NK-92 treated with Interleukin-12 subunit alpha and Interleukin-12 subunit beta, amount 100 ng/mL, for 24 hours (cell line): Measurements from ENCODE around the gene MSL3B.

Experiments
- DNase-seq: peaks from one replicate; lab custom pipeline; 2025; lab: John Stamatoyannopoulos, UW

Gene MSL3B

GRCh38 chr2:233853353-233853752 lies 14.8 kb downstream of the MSL3B start:
- no peak for DNase-seq

- no peak for DNase-seq
These were observed 16.1 kb downstream of the MSL3B start for GRCh38 chr2:233852056-233852455.

- DNase-seq, result no peak
These were observed 17.0 kb downstream of the MSL3B start for GRCh38 chr2:233851169-233851568.

GRCh38 chr2:233850745-233851144 lies 17.4 kb downstream of the MSL3B start:
- DNase-seq, result no peak

- no peak for DNase-seq
These were observed 18.4 kb downstream of the MSL3B start for GRCh38 chr2:233849607-233850271.

GRCh38 chr2:233848276-233848675 lies 19.9 kb downstream of the MSL3B start:
- no peak for DNase-seq

- no peak for DNase-seq
These were observed 20.8 kb downstream of the MSL3B start for GRCh38 chr2:233847248-233847898.

GRCh38 chr2:233846387-233847247 lies 21.6 kb downstream of the MSL3B start:
- no peak for DNase-seq

GRCh38 chr2:233845301-233846060 lies 22.7 kb downstream of the MSL3B start:
- DNase-seq, result no peak

GRCh38 chr2:233844836-233845235 lies 23.4 kb downstream of the MSL3B start:
- DNase-seq, result no peak

GRCh38 chr2:233844064-233844807 lies 23.9 kb downstream of the MSL3B start:
- DNase-seq, result no peak

- DNase-seq, result no peak
These were observed 27.0 kb downstream of the MSL3B start for GRCh38 chr2:233841183-233841582.

GRCh38 chr2:233840520-233840919 lies 27.7 kb downstream of the MSL3B start:
- no peak for DNase-seq

- DNase-seq, result no peak
These were observed 28.8 kb downstream of the MSL3B start for GRCh38 chr2:233839447-233839820.

- DNase-seq, result no peak
These were observed 29.3 kb downstream of the MSL3B start for GRCh38 chr2:233838726-233839446.

GRCh38 chr2:233838251-233838650 lies 29.9 kb downstream of the MSL3B start:
- no peak for DNase-seq

- no peak for DNase-seq
These were observed 30.4 kb downstream of the MSL3B start for GRCh38 chr2:233837694-233838229.

GRCh38 chr2:233836359-233836758 lies 31.8 kb downstream of the MSL3B start:
- DNase-seq, result no peak

- no peak for DNase-seq
These were observed 32.7 kb downstream of the MSL3B start for GRCh38 chr2:233835230-233836186.
